Osteocyte (in vitro differentiated cells): ENCODE results near the gene RFC2. TPM values are rescaled to one million over a fixed set of nuclear protein-coding genes. Genes with fewer than 3 reads are reported as not detected.

Experiments used
- DNase-seq: peaks from one replicate; pipeline ENCODE4 v3.0.0; 2021; ENCODE audit warnings: mixed read lengths; ENCODE audit not compliant: unreplicated experiment; ENCODE audit errors: extremely low spot score
- H3K27ac Mint-ChIP-seq: one replicate; pipeline ENCODE4 v1.8.0; 2021; ENCODE audit warnings: mild to moderate bottlenecking, mixed read lengths; ENCODE audit not compliant: unreplicated experiment
- H3K27me3 Mint-ChIP-seq: one replicate; pipeline ENCODE4 v1.8.0; 2021; ENCODE audit warnings: mixed read lengths; ENCODE audit not compliant: unreplicated experiment
- H3K36me3 Mint-ChIP-seq: one replicate; pipeline ENCODE4 v1.8.0; 2021; ENCODE audit warnings: mixed read lengths; ENCODE audit not compliant: unreplicated experiment
- H3K4me1 Mint-ChIP-seq: one replicate; pipeline ENCODE4 v1.8.0; 2021; ENCODE audit warnings: mixed read lengths; ENCODE audit not compliant: unreplicated experiment
- H3K4me3 Mint-ChIP-seq: one replicate; pipeline ENCODE4 v1.8.0; 2021; ENCODE audit warnings: mild to moderate bottlenecking, moderate library complexity, mixed read lengths; ENCODE audit not compliant: unreplicated experiment
- H3K9me3 Mint-ChIP-seq: one replicate; pipeline ENCODE4 v1.8.0; 2021; ENCODE audit warnings: mixed read lengths; ENCODE audit not compliant: unreplicated experiment
- CTCF ChIP-seq: fragments of 200-600 bp; sonication (generic); IDR thresholded peaks from 2 replicates; pipeline ENCODE4 v1.5.0; 2021; ENCODE audit warnings: antibody characterized with exemption, mild to moderate bottlenecking, moderate library complexity
- total RNA-seq: library from RNA; stranded (reverse); gene quantifications from 2 replicates; pipeline ENCODE4 v1.2.1, GENCODE V29; 2021

Gene RFC2
- total RNA-seq, 1 donor from 2014 or later, result 13.5 TPM

DNA sequence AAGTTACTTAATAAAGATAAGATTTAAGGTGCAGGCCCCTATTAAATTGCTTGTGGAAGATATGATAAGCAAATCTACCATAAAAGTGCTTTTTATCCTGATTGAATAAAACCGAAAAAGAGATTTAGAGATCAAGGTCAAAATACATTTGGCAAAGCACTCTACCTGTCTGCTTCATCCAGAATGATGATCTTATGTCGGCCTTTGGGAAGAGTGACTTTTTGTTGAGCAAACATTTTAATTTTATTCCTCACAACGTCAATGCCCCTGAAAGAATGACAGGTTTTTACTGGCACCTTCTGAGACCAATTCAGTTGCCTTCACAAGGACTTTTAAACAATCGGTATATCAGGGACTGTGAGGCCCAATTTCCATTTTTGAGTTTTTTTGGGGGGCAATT lies 7.7 kb downstream of the RFC2 start:
- H3K27me3 Mint-ChIP-seq, result no peaks in the 10 kb centered on the region
- no peak for DNase-seq
- H3K36me3 Mint-ChIP-seq, result peaks cover 25% of the 10 kb centered on the region
- no peaks in the 10 kb centered on the region for H3K9me3 Mint-ChIP-seq
- peaks cover 7% of the 10 kb centered on the region for H3K4me1 Mint-ChIP-seq
- no peak overlapping the region for H3K4me3 Mint-ChIP-seq
- TF ChIP-seq CTCF, result no peak
- no peak overlapping the region for H3K27ac Mint-ChIP-seq

DNA sequence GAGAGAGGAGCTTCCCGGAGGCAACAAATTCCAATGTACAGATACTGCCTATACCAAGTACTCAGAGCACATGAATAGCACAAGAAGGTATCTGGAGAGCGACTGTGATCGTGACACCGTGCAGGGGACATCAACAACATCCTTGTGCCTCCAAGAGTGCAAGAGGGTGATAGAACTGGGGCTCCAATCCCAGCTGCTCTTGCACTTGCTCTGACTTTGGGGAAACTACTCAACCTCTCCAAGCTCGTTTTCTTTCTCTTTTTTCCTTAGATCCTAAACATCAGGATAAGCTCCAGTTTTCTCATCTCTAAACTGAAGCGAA lies 12.1 kb downstream of the RFC2 start:
- Mint-ChIP-seq H3K9me3 (no peaks in the 10 kb centered on the region), H3K27me3 (no peaks in the 10 kb centered on the region), H3K27ac (peak overlapping the region; percentile 41), H3K36me3 (peaks cover 19% of the 10 kb centered on the region), H3K4me1 (peaks cover 9% of the 10 kb centered on the region), H3K4me3 (no peak overlapping the region)
- no peak for DNase-seq
- no peak for TF ChIP-seq CTCF

DNA sequence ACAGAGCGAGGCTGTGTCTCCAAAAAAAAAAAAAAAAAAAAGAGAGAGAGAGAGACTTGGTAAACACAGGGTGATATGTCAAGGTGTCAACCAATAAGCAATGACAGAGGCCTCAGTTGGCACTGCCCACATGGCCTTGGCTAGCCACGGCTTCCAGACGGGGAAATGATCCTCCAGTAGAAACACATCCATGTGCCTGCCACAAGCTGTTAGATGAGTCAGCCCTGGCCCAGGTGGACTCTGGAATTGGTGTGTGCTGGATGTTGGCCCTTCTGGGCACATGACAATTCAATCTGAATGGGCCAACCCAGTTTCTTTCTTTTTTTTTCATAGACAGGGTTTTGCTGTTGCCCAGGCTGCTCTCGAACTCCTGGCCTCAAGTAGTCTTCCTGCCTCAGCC lies 13.7 kb downstream of the RFC2 start:
- H3K4me3 Mint-ChIP-seq, result no peak overlapping the region
- no peak for DNase-seq
- no peak for TF ChIP-seq CTCF
- no peaks in the 10 kb centered on the region for H3K27me3 Mint-ChIP-seq
- peaks cover 9% of the 10 kb centered on the region for H3K4me1 Mint-ChIP-seq
- peaks cover 18% of the 10 kb centered on the region for H3K36me3 Mint-ChIP-seq
- no peak overlapping the region for H3K27ac Mint-ChIP-seq
- no peaks in the 10 kb centered on the region for H3K9me3 Mint-ChIP-seq

DNA sequence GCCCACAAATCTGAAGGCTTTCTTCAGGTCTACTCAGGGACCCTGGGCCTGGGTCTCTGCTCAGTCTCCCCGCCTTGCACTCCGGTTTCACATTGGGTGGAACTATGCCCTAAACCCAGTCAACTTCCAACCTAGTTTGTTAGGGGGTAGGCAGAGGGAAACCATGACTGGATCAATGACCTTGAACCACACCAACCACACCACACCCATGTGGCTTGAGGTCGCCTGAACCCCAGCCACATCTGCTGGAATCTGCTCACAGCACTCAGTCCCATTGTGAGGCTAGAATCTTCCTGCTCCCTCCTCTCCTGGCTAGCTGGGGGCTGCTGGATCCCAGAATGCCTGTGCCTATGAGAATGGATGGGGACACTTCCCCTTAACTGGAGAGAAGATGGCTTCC lies 17.9 kb downstream of the RFC2 start:
- no peaks in the 10 kb centered on the region for H3K4me1 Mint-ChIP-seq
- H3K27me3 Mint-ChIP-seq, result no peaks in the 10 kb centered on the region
- H3K27ac Mint-ChIP-seq, result no peak overlapping the region
- H3K4me3 Mint-ChIP-seq, result no peak overlapping the region
- H3K36me3 Mint-ChIP-seq, result peaks cover 19% of the 10 kb centered on the region
- no peak for TF ChIP-seq CTCF
- H3K9me3 Mint-ChIP-seq, result no peaks in the 10 kb centered on the region
- DNase-seq, result no peak

- H3K27ac Mint-ChIP-seq, result no peak overlapping the region
- no peak for DNase-seq
- peaks cover 22% of the 10 kb centered on the region for H3K36me3 Mint-ChIP-seq
Measured at GRCh38 chr7:74235518-74236268, 18.5 kb downstream of the RFC2 start.

More at GRCh38 chr7:74235518-74236268, 18.5 kb downstream of the RFC2 start:
- Mint-ChIP-seq H3K4me3 (no peak overlapping the region), H3K4me1 (no peaks in the 10 kb centered on the region), H3K9me3 (no peaks in the 10 kb centered on the region), H3K27me3 (no peaks in the 10 kb centered on the region)
- no peak for TF ChIP-seq CTCF
